ENCODE data around the gene FANCC.

Gene FANCC

DNA sequence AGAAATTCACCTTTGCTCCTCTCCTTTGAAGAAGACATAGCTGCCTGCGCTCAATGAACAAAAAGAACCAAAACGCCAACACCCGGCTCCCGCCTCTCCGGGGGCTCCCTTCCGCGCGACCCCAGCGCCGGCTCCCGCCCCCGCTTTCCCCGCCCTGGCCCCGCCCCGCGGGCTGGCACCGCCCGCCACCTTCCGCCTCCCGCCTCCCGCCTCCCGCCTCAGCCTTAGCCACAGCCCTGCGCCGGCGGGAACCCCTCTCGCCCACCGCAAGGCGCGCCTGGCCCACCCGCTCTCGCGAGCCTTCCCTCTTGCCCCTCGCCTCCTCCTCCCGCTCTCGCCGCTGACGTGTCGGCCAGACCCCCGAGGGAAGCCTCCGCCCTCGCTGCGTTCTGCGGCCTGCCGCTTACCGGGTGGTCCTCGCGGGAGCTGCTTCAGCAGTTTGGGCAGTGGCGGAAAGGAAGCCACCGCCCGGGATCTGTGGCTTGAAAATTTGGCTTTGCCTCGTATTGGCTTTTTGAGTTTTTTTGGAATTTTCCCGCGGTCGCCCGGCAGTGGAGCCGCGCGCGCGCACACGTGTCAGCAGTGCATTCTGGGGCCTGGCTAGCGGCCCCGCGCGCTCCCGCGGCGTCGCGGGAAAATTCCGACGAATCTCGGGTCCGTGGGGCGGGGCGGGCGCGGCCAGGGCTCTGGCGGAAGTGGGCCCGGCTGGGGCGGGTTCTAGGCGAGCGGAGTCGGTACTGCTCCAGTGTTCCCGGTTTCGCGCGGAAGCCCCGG is at the start of gene FANCC:
Gene FANCC, minus strand, starts transcription at position 591 of the 774 bp plus-strand sequence. CDS start 68,418 bp downstream, outside the sequence.
- peak; percentile 77 for DNase-seq (ENCODE audit: low read depth, low spot score)

- DNase-seq (ENCODE audit: low read depth, low spot score): peak; percentile 28
Observed at GRCh38 chr9:95366731-95367325, 49.3 kb upstream of the FANCC start.

DNA sequence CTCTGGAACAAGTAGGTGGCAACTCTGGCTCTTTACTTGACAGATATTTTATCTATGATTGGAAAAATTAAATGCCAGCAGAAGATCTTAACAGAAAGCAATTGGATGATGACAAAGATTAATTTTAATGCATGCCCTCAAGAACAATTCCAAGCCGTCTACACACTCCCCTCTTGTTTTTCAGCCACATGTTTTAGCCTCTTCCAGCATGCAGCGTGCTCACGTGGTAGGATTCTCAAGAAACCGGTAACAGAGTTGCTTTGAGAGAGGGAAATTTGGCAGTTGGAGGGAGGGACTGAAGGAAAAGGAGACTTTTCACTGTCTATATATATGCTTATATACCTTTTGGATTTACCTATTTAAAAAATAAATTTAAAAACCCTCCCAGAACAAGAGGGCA is 48.3 kb upstream of the FANCC start:
- DNase-seq (ENCODE audit: low read depth, low spot score): no peak

- no peak for DNase-seq (ENCODE audit: low read depth, low spot score)
Observed at GRCh38 chr9:95363051-95363841, 45.7 kb upstream of the FANCC start.

DNA sequence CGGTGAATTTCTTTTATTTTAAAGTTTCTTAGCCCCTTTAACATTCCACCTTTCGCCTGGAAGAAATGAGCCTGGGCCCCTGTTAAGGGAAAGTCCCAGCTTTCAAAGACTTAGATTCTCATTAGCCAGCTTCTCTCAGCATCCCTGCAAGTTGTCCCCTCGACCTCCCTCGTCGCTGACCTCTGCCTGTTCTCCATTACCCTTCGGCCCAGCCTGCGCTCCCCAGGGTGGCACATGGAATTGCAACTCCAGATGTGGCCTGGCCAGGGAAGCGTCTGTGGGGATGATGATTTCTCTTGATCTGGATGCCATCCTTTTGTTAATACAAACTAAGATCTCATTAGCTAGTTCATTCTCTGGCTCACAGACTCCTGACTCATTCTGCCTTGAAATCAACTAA is 43.4 kb upstream of the FANCC start:
- no peak for DNase-seq (ENCODE audit: low read depth, low spot score)

DNA sequence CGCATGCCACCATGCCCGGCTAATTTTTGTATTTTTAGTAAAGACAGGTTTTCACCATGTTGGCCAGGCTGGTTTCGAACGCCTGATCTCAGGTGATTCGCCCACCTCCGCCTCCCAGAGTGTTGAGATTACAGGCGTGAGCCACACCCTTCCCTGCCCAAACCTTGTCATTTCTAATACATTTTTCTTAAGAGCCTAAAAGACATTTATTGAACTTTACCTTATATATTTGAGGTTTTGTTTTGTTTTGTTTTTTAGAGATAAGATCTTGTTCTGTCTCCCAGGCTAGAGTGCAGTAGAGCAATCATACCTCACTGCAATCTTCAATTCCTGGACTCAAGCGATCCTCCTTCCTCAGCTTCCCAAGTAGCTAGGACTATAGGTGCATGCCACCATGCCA is 39.8 kb upstream of the FANCC start:
- no peak for DNase-seq (ENCODE audit: low read depth, low spot score)

GRCh38 chr9:95355500-95355899 is 38.0 kb upstream of the FANCC start:
- DNase-seq (ENCODE audit: low read depth, low spot score): no peak

DNA sequence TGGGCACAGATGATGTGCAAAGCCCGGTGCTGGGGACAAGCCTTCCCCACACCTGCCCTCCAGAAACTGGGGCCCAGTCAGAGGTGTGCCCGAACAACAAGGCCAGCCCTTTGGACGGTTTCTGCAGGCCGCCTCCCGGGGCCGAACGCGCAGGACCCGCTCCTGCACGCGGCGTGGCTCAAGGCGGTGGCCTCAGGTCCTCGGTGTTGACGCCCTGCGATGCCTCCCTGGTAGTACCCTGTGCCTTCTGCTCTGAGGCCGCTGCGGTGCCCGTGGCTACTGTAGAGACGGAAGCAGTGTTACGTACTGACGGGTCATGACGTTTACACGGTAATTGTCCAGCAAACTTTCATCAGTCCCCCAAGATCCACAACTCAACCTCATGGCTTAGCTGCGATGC is 33.5 kb upstream of the FANCC start:
- no peak for DNase-seq (ENCODE audit: low read depth, low spot score)

DNA sequence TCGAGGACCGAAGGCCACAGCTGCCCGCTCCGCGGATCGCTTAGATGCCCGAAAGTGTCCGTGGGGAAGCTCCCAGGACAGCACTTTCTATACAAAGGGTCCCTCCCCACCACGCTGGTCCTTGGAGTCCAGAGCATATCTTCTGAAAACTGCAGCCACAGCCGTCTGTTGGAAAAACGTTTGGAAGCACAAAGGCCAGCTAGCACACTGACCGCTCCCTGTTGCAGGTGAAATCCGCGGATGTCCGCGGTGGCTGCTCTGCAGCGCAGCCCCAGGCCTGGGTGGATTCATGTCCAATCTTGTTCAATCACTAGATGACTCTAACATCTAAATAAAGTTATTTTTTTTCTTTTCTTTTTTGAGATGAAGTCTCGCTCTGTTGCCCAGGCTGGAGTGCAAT is 32.8 kb upstream of the FANCC start:
- DNase-seq (ENCODE audit: low read depth, low spot score): no peak

DNA sequence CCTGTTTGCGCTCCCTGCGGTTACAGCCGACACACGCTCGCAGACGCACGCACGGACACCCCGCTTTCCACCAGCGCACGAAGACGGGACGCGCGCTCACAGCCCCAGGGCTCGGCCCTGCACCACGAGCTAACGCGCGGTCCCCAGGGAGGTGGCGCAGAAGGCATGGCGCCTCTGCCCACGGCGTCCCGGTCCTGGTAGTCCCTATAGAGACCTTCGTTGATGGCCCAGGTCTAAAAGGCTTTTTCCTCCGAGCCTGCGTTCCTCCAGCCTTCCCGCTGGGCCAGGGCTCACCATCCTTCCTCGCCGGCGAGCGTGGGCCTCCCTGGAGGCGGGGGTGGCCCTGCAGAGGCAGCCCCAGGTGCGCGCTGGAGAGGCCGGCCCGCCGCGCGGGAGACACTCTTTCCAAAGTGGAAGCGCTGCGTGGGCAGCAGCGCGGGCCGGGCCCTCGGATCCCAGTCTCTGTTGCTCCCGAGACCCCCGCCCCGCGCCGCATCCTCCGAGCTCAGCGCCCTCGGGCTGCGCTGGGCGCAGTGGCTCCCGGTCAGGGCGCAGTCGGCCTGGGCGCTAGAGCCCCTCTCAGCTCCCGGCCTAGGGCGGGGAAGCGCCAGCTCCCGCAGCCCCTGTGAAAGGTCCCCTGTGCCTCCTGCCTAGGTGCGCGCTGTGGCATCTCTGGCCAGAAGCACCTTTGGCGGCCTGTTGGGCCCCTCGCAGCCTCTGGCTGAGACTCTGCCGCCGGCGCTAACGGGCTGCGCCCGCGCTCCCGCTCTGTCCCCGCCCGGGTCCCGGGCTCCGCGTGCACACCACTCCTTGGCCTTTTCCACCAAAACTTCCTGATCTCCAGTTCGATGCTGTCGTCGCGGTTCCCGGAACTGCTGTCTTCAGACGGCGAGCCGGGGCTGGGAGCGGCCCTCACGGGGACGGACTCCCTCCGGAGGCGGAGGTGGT is 31.9 kb upstream of the FANCC start:
- peak; percentile 20 for DNase-seq (ENCODE audit: low read depth, low spot score)

GRCh38 chr9:95346021-95346420 is 28.5 kb upstream of the FANCC start:
- DNase-seq (ENCODE audit: low read depth, low spot score): no peak

- no peak for DNase-seq (ENCODE audit: low read depth, low spot score)
Observed at GRCh38 chr9:95344735-95345325, 27.3 kb upstream of the FANCC start.

- DNase-seq (ENCODE audit: low read depth, low spot score): no peak
Observed at GRCh38 chr9:95343725-95344287, 26.3 kb upstream of the FANCC start.

DNA sequence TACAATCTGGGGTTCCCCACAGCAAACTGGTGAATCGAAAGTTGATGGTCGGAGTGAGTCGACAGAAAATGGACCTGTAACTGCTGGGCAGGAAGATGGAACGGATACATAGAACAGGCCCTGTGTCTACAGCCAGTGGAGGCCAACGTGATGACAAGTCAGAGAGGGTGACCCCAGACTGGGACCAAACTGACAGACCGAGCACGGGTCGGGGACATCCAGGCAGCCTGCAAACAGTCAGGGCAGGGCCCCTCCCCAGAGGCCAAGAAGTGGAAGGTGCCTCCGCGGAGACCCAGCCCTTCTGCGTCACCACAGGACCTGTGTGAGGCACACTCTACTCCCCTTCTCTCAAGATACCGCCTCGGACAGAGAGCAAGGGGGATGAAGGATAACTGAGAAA is 25.1 kb upstream of the FANCC start:
- no peak for DNase-seq (ENCODE audit: low read depth, low spot score)

DNA sequence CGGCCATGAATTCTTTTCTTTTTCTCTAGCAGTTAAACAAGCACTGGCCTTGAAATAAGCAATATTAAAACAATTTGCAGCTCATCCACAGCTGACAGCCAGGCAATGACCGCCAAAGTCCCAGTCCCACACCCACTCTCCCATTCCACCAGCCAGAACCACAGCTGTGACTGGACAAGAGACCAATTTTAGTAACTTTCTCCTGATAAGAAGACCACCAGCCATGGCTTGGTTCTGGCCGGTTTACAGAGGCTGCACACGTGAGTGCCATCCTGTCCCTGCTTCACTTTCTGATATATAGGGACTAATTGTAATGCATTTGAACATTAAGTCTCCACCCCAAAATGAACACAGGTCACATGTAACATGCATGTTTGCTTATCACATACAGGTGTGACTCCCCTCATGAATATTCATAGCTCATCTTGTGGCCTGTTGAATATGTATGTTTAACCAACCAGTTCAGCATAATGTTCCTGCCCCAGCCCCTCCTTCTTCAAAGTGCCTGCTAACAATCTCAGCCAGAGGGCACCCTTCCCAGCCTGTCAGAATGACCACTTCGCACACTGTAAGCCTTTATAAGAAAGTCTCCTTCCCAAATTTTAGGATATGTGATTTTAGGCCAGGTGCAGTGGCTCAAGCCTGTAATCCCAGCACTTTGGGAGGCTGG is 23.9 kb upstream of the FANCC start:
- DNase-seq (ENCODE audit: low read depth, low spot score): no peak

DNA sequence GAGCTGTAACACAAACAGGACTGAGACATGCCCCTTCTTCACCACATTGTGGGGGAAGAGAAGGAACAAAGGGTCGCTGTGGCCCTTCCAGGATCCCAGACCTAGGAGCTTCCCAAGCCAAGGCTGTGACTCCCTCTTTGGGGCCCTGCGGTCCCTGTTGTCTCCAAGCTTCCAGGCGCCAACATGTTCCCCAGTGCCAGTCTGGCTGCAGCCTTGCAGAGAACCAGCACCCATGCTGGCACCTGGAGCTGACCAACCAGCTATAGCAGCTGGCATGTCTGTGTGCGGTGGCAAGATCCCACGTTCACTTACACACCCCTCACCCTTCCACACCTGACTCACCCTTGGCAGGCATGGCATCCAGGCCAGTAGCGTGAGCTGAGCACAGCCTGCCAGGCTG is 20.7 kb upstream of the FANCC start:
- DNase-seq (ENCODE audit: low read depth, low spot score): no peak

DNA sequence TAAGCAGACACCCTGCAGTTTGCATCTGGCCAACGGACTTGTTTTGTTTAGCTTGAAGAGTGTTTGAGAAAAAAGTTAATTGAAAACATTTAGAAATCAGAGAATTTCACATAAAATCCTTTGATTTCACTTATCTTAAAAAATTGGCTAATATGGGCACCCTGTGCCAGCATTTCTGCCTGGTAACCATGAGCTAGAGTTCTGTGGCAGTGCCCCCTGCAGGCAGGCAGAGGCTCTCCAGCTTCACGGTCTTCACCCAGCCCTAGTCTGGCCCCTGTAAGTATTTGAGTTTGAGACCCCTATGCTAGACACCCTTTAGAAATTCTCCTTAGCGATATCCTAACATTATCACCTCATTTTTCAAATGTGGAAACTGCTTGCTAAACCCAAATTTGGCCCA is 18.8 kb upstream of the FANCC start:
- DNase-seq (ENCODE audit: low read depth, low spot score): no peak

GRCh38 chr9:95333426-95333825 is 15.9 kb upstream of the FANCC start:
- no peak for DNase-seq (ENCODE audit: low read depth, low spot score)

GRCh38 chr9:95332860-95333259 is 15.4 kb upstream of the FANCC start:
- DNase-seq (ENCODE audit: low read depth, low spot score): no peak

GRCh38 chr9:95330720-95331404 is 13.4 kb upstream of the FANCC start:
- DNase-seq (ENCODE audit: low read depth, low spot score): no peak
